Activated naive CD4-positive, alpha-beta T cell treated with anti-CD3 and anti-CD28 coated beads, Interleukin-2, amount 50 U/mL, for 72 hours (primary cell): Measurements from ENCODE around the gene EBF4. TPM values are rescaled to one million over a fixed set of nuclear protein-coding genes. Genes with fewer than 3 reads are reported as not detected.
A peak's percentile ranks its signal among the peaks of the same experiment; 100 is the strongest.
"Not testable (repeated sequence)": the region's sequence is repeated elsewhere in the genome, so short reads cannot be mapped to it uniquely, and the experiment has no call there.

Experiments
- ATAC-seq, 2 donors: fragments of 150-1000 bp; cut with Tn5 transposase; 2 replicates each; pipeline ENCODE4 v1.10.0; 2021; ENCODE audit warnings: mild to moderate bottlenecking in 2 of 2, moderate library complexity in 2 of 2
- DNase-seq, 2 donors: peaks; one replicate each; pipeline ENCODE4 v3.0.0; 2021 to 2022; ENCODE audit warnings: low spot score in 2 of 2
- H3K27ac Mint-ChIP-seq, 2 donors: one replicate each; pipeline ENCODE4 v1.8.0; 2022; ENCODE audit warnings: mild to moderate bottlenecking in 2 of 2, mixed read lengths in 2 of 2
- H3K36me3 Mint-ChIP-seq, 2 donors: one replicate each; pipeline ENCODE4 v1.8.0; 2022; ENCODE audit warnings: mixed read lengths in 2 of 2
- H3K9me3 Mint-ChIP-seq, 2 donors: one replicate each; pipeline ENCODE4 v1.8.0; 2022; ENCODE audit warnings: mixed read lengths in 2 of 2
- total RNA-seq, 2 donors: library from RNA; stranded (reverse); gene quantifications; one replicate each; pipeline ENCODE4 v1.2.3, GENCODE V29; 2022

Gene EBF4
- total RNA-seq, 2 donors from 2014 or later = 4.0 to 8.3 TPM

GRCh38 chr20:2755451-2756055 is 63.0 kb downstream of the EBF4 start:
- Mint-ChIP-seq H3K9me3 (no peaks in the 10 kb centered on the region), H3K27ac (no peak overlapping the region), H3K36me3 (no peaks in the 10 kb centered on the region)
- DNase-seq (peak in 1 of 2 donors; percentile 52), ATAC-seq (no peak)

- no peak overlapping the region for H3K27ac Mint-ChIP-seq
- H3K36me3 Mint-ChIP-seq = no peaks in the 10 kb centered on the region
- ATAC-seq = no peak
- no peaks in the 10 kb centered on the region for H3K9me3 Mint-ChIP-seq
- DNase-seq = no peak
Observed at GRCh38 chr20:2756056-2756611, 63.6 kb downstream of the EBF4 start.

GRCh38 chr20:2757001-2757400 is 64.4 kb downstream of the EBF4 start:
- Mint-ChIP-seq H3K27ac (no peak overlapping the region), H3K36me3 (no peaks in the 10 kb centered on the region), H3K9me3 (no peaks in the 10 kb centered on the region)
- ATAC-seq (no peak), DNase-seq (no peak)

- Mint-ChIP-seq H3K27ac (no peak overlapping the region), H3K36me3 (no peaks in the 10 kb centered on the region), H3K9me3 (no peaks in the 10 kb centered on the region)
- ATAC-seq (no peak), DNase-seq (no peak)
Observed at GRCh38 chr20:2757969-2758368, 65.4 kb downstream of the EBF4 start.

- no peak for DNase-seq
- ATAC-seq = no peak
- H3K36me3 Mint-ChIP-seq = no peaks in the 10 kb centered on the region
- H3K27ac Mint-ChIP-seq = no peak overlapping the region
- no peaks in the 10 kb centered on the region for H3K9me3 Mint-ChIP-seq
Observed at GRCh38 chr20:2759143-2759542, 66.6 kb downstream of the EBF4 start.

- DNase-seq (no peak), ATAC-seq (no peak)
- Mint-ChIP-seq H3K36me3 (no peaks in the 10 kb centered on the region), H3K9me3 (no peaks in the 10 kb centered on the region), H3K27ac (no peak overlapping the region)
Observed at GRCh38 chr20:2759603-2760296, 67.2 kb downstream of the EBF4 start.

- no peak for ATAC-seq
- Mint-ChIP-seq H3K27ac (no peak overlapping the region), H3K9me3 (no peaks in the 10 kb centered on the region), H3K36me3 (no peaks in the 10 kb centered on the region)
- no peak for DNase-seq
Observed at GRCh38 chr20:2760297-2760951, 67.8 kb downstream of the EBF4 start.

GRCh38 chr20:2760952-2761305 is 68.3 kb downstream of the EBF4 start:
- no peak for ATAC-seq
- Mint-ChIP-seq H3K9me3 (no peaks in the 10 kb centered on the region), H3K36me3 (no peaks in the 10 kb centered on the region), H3K27ac (no peak overlapping the region)
- DNase-seq = no peak

- H3K27ac Mint-ChIP-seq = no peak overlapping the region
- no peaks in the 10 kb centered on the region for H3K9me3 Mint-ChIP-seq
- H3K36me3 Mint-ChIP-seq = no peaks in the 10 kb centered on the region
- no peak for ATAC-seq
- DNase-seq = no peak
Observed at GRCh38 chr20:2761885-2762284, 69.3 kb downstream of the EBF4 start.

GRCh38 chr20:2762578-2763131 is 70.1 kb downstream of the EBF4 start:
- ATAC-seq (no peak), DNase-seq (no peak)
- Mint-ChIP-seq H3K27ac (no peak overlapping the region), H3K36me3 (no peaks in the 10 kb centered on the region), H3K9me3 (no peaks in the 10 kb centered on the region)

GRCh38 chr20:2763186-2763585 is 70.6 kb downstream of the EBF4 start:
- DNase-seq (no peak), ATAC-seq (no peak)
- Mint-ChIP-seq H3K36me3 (no peaks in the 10 kb centered on the region), H3K27ac (no peak overlapping the region), H3K9me3 (no peaks in the 10 kb centered on the region)

- H3K9me3 Mint-ChIP-seq = no peaks in the 10 kb centered on the region
Observed at GRCh38 chr20:2767768-2768631, 75.4 kb downstream of the EBF4 start.

GRCh38 chr20:2768632-2769015 is 76.0 kb downstream of the EBF4 start:
- ATAC-seq (no peak), DNase-seq (no peak)
- no peaks in the 10 kb centered on the region for H3K36me3 Mint-ChIP-seq
- no peaks in the 10 kb centered on the region for H3K9me3 Mint-ChIP-seq
- no peak overlapping the region for H3K27ac Mint-ChIP-seq

More at GRCh38 chr20:2767768-2768631, 75.4 kb downstream of the EBF4 start:
- Mint-ChIP-seq H3K36me3 (no peaks in the 10 kb centered on the region), H3K27ac (no peak overlapping the region)
- ATAC-seq (no peak), DNase-seq (no peak)

GRCh38 chr20:2770091-2770490 is 77.5 kb downstream of the EBF4 start:
- H3K36me3 Mint-ChIP-seq, ATAC-seq, DNase-seq, H3K27ac Mint-ChIP-seq, H3K9me3 Mint-ChIP-seq: not testable (repeated sequence)

GRCh38 chr20:2771631-2772080 is 79.1 kb downstream of the EBF4 start:
- ATAC-seq = no peak

GRCh38 chr20:2773812-2774211 is 81.2 kb downstream of the EBF4 start:
- H3K27ac Mint-ChIP-seq = no peak overlapping the region
- no peak for ATAC-seq
- DNase-seq = no peak
- H3K36me3 Mint-ChIP-seq = no peaks in the 10 kb centered on the region
- H3K9me3 Mint-ChIP-seq = no peaks in the 10 kb centered on the region

More at GRCh38 chr20:2771631-2772080, 79.1 kb downstream of the EBF4 start:
- no peak for DNase-seq
- Mint-ChIP-seq H3K27ac (no peak overlapping the region), H3K9me3 (no peaks in the 10 kb centered on the region), H3K36me3 (no peaks in the 10 kb centered on the region)
